ENCODE results near the gene SKI.
A peak's percentile ranks its signal among the peaks of the same experiment; 100 is the strongest.
"Not testable (repeated sequence)": the region's sequence is repeated elsewhere in the genome, so short reads cannot be mapped to it uniquely, and the experiment has no call there.

Gene SKI

GRCh38 chr1:2328676-2329455, 100.7 kb downstream of the SKI start:
- DNase-seq: no peak

GRCh38 chr1:2330035-2330434, 101.9 kb downstream of the SKI start:
- DNase-seq: no peak

GRCh38 chr1:2330519-2331199, 102.5 kb downstream of the SKI start:
- DNase-seq: no peak

GRCh38 chr1:2331200-2331544, 103.1 kb downstream of the SKI start:
- DNase-seq: no peak

GRCh38 chr1:2331580-2331979, 103.5 kb downstream of the SKI start:
- not testable (repeated sequence) for DNase-seq

- no peak for DNase-seq
Measured at GRCh38 chr1:2334366-2334765, 106.2 kb downstream of the SKI start.

- no peak for DNase-seq
Measured at GRCh38 chr1:2334883-2335534, 106.9 kb downstream of the SKI start.

GRCh38 chr1:2335721-2336455, 107.8 kb downstream of the SKI start:
- DNase-seq: no peak

GRCh38 chr1:2336499-2336898, 108.4 kb downstream of the SKI start:
- no peak for DNase-seq

- DNase-seq: no peak
Measured at GRCh38 chr1:2337081-2337480, 109.0 kb downstream of the SKI start.

GRCh38 chr1:2337501-2337900, 109.4 kb downstream of the SKI start:
- DNase-seq: no peak

GRCh38 chr1:2339206-2340085, 111.3 kb downstream of the SKI start:
- no peak for DNase-seq

- DNase-seq: no peak
Measured at GRCh38 chr1:2340086-2340917, 112.2 kb downstream of the SKI start.

- DNase-seq: no peak
Measured at GRCh38 chr1:2340918-2341254, 112.8 kb downstream of the SKI start.

- DNase-seq: no peak
Measured at GRCh38 chr1:2341706-2342383, 113.7 kb downstream of the SKI start.

- DNase-seq: no peak
Measured at GRCh38 chr1:2342384-2343022, 114.4 kb downstream of the SKI start.

GRCh38 chr1:2343023-2343935, 115.2 kb downstream of the SKI start:
- DNase-seq: no peak

GRCh38 chr1:2344121-2344681, 116.1 kb downstream of the SKI start:
- peak; percentile 66 for DNase-seq

GRCh38 chr1:2344744-2345296, 116.7 kb downstream of the SKI start:
- DNase-seq: no peak

Data from NCI-H1436 (cell line).